NCI-H510A treated with DMSO at 0.1 percent for 48 hours (cell line): ENCODE data around the gene CLIP4.

Experiments used
- DNase-seq: peaks from one replicate; lab custom pipeline; 2025; lab: John Stamatoyannopoulos, UW

Gene CLIP4

GRCh38 chr2:29191817-29192216 is 76.6 kb downstream of the CLIP4 start:
- no peak for DNase-seq

GRCh38 chr2:29192526-29192925 is 77.3 kb downstream of the CLIP4 start:
- no peak for DNase-seq

DNA sequence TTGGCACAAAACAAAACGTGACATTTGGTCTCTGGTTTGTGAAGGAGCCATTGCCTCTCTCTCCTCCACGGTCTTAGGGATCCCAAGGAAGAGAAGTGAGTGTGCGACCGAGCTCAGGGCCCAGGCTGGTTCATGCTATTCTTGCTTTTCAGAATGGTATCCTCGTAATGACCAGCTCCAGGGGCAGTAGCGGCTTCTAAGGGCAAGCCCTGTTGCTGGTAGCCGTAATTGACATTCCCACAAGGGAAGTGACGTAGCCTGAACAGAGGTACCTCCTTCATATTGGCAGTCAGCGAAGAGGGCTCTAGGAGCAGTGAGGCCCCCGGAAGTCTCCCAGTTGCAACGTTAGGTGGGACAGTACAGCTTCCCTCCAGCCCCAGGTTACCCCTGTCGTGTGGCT is 77.9 kb downstream of the CLIP4 start:
- DNase-seq, result no peak

- no peak for DNase-seq
Observed at GRCh38 chr2:29193681-29194080, 78.5 kb downstream of the CLIP4 start.

DNA sequence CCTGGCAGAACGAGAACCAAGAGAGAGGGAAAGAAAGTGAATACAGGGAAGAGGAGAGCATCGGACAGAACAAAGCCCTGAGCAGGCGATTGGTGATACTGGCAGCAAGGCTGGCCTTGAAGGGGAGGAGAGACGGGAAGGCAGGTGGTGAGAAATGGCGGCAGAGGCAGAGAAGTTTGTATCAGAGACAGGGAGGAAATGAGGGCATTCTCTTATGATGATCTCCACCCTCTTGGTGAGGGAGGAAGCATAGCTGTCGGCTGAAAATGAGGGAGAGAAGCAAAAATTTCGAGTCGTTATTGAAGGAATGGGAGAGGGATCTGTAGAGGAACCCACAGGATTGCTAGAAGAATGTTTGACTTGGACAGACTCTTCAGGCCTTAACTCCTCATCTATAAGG is 80.6 kb downstream of the CLIP4 start:
- DNase-seq, result no peak

- peak; percentile 78 for DNase-seq
Observed at GRCh38 chr2:29196792-29197788, 81.9 kb downstream of the CLIP4 start.

GRCh38 chr2:29201979-29202378 is 86.8 kb downstream of the CLIP4 start:
- DNase-seq, result no peak

DNA sequence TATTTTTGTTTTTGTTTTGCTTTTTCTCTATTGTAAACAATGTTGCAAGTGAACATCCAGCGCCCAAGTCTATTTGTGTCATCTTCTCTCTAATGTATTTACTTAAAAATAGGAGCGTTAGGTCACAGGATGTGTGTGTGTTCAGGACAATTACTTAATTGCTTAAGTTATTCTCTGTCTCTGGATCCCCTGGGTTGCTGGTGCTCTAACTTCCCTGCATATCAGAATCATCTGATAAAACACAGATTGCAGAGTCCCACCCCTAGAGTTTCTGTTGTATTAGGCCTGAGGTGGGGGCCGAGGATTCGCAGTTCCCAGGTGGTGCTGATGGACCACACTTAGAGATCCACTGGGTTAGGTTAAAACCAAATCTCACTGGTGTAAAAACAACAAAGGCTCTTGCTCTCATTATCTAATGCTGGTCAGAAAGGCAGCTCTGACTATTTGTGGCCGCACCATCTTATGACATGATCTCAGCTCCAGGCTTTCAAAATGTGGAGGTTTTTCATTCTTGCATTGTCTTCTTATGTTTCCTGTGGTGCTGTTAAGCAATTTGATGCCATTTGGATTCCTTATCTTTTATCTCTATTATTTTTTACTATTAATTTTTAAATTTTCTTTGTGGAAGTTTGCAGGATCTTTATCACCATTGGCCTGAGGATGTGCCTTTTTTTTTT is 87.7 kb downstream of the CLIP4 start:
- DNase-seq, result no peak

GRCh38 chr2:29206941-29207340 is 91.7 kb downstream of the CLIP4 start:
- DNase-seq, result no peak

GRCh38 chr2:29207352-29208148 is 92.3 kb downstream of the CLIP4 start:
- DNase-seq, result no peak

GRCh38 chr2:29209551-29209950 is 94.3 kb downstream of the CLIP4 start:
- DNase-seq, result no peak

DNA sequence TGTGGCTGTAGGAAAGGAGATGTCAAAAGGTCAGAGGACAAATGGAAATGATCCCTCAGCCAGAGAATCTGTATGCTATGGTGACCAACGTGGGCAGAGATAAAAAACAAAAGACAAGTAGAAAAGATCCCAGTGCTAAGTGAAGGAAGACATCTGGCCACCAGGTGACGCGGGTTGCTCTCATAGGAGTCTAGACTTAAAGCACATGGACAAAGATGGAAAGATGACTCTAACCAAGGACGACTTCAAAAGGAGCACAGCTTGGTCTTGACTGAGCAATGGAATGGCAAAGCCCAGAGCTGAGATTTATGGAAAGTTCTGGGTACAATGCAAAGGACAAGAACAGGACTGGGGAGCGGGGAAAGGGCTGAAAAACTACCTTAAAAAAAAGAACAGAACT is 96.8 kb downstream of the CLIP4 start:
- DNase-seq, result no peak

- no peak for DNase-seq
Observed at GRCh38 chr2:29213888-29214291, 98.7 kb downstream of the CLIP4 start.

GRCh38 chr2:29215073-29215472 is 99.9 kb downstream of the CLIP4 start:
- no peak for DNase-seq

GRCh38 chr2:29215739-29216608 is 100.8 kb downstream of the CLIP4 start:
- DNase-seq, result no peak

DNA sequence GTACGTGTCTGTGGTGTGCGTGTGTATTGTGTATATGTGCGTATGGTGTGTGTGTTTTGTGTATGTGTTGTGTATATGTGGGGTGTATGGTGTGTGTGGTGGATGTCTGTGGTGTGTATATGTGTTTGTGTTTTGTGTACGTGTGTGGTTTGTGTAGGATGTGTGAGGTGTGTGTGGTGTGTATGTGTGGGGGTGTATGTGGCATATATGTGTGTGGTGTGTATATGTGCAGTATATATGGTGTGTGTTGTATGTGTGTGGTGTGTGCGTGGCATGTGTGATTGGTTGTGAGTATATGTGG is 101.3 kb downstream of the CLIP4 start:
- DNase-seq, result no peak

GRCh38 chr2:29218071-29218470 is 102.9 kb downstream of the CLIP4 start:
- DNase-seq, result no peak

DNA sequence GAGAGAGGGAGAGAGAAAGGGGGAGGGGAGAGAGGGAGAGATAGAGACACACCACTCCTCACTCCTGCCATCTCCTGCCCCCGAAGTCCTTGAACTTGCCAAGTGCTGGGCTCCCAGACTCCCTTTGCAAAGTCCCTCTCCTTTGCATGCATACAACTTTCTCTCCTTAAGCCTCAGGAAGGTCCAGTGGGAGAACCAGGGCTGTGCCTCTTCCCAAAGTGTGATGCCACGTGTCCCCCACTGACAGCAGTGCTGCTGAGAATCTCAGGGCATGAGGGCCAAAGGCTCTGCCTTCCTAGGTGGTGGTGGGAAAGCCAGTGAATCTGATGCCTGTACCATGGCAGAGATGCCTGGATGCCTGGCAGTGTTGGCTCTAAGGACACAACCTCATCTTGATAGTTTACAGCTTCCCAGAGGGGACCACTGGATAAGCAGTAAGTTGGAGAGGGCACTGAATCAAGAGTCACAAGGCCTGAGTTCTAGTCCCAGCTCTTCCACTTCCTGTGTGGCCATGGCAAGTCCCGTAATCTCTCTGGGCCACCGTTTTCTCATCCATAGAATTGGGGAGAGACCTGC is 103.4 kb downstream of the CLIP4 start:
- DNase-seq, result no peak

DNA sequence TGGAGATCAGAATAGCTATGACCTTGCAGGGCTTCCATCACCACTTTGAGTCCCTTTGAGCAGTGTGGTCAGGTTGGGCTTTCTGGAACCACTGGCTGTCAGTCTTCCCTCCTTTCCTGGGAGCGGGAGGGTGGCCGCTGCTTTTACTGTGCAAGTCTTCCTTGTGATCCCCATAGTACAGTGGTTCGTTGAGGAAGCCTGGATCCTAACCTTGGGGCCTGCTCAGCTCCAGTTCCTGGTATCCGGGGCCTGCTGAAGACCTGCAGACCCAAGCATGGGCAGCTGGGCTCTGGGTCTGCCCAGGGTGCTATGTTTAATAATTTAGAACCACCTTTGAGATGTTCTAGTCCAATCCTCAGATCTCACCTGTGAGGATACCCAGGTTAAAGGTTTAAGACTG is 104.2 kb downstream of the CLIP4 start:
- no peak for DNase-seq

- no peak for DNase-seq
Observed at GRCh38 chr2:29220506-29221270, 105.5 kb downstream of the CLIP4 start.
